GM23338 (cell line): ENCODE data around the gene GALNT16. TPM values are rescaled to one million over a fixed set of nuclear protein-coding genes. Genes with fewer than 3 reads are reported as not detected.

Source experiments
- ATAC-seq: fragments of 200-7000 bp; cut with Tn5 transposase; 3 replicates; pipeline ENCODE4 v1.9.1; 2020
- DNase-seq: peaks from one replicate; pipeline ENCODE4 v3.0.0-alpha.2; 2015; ENCODE audit warnings: low spot score
- H2AFZ ChIP-seq: fragments of 200-600 bp; sonication (generic); 2 replicates; pipeline ENCODE4 v1.8.0; 2016; ENCODE audit warnings: antibody characterized with exemption, mild to moderate bottlenecking, moderate library complexity
- H3F3A ChIP-seq: fragments of 200-600 bp; sonication (generic); replicated peaks from 2 replicates; pipeline ENCODE4 v1.8.0; 2017; ENCODE audit warnings: antibody characterized with exemption, mixed run types, low read depth
- H3K27ac ChIP-seq: fragments of 200-600 bp; sonication (generic); 2 replicates; pipeline ENCODE4 v1.6.1; 2016; ENCODE audit warnings: low read depth
- H3K27me3 ChIP-seq: fragments of 200-600 bp; sonication (generic); 2 replicates; pipeline ENCODE4 v1.8.0; 2016; ENCODE audit warnings: mild to moderate bottlenecking, mixed run types, moderate library complexity; ENCODE audit not compliant: insufficient read depth
- H3K36me3 ChIP-seq: fragments of 200-600 bp; sonication (generic); 2 replicates; pipeline ENCODE4 v1.8.0; 2016; ENCODE audit warnings: mild to moderate bottlenecking; ENCODE audit not compliant: insufficient read depth
- H3K4me1 ChIP-seq: fragments of 200-600 bp; sonication (generic); 2 replicates; pipeline ENCODE4 v1.8.0; 2016; ENCODE audit warnings: mild to moderate bottlenecking, moderate library complexity; ENCODE audit not compliant: insufficient read depth
- H3K4me2 ChIP-seq: fragments of 200-600 bp; sonication (generic); 2 replicates; pipeline ENCODE4 v1.7.1; 2017; ENCODE audit warnings: mixed run types
- H3K4me3 ChIP-seq: fragments of 200-600 bp; sonication (generic); 2 replicates; pipeline ENCODE4 v1.6.1; 2016; ENCODE audit warnings: mixed run types
- H3K79me2 ChIP-seq: fragments of 200-600 bp; sonication (generic); replicated peaks from 2 replicates; pipeline ENCODE4 v1.8.0; 2017; ENCODE audit warnings: mild to moderate bottlenecking; ENCODE audit not compliant: insufficient read depth
- H3K9me2 ChIP-seq: fragments of 200-600 bp; sonication (generic); 2 replicates; pipeline ENCODE4 v1.8.0; 2017; ENCODE audit not compliant: insufficient read depth
- H4K20me1 ChIP-seq: fragments of 200-600 bp; sonication (generic); replicated peaks from 2 replicates; pipeline ENCODE4 v1.8.0; 2017; ENCODE audit warnings: mild to moderate bottlenecking; ENCODE audit not compliant: insufficient read depth
- H3K27ac Mint-ChIP-seq: 2 replicates; pipeline ENCODE4 v1.8.0; 2020; ENCODE audit warnings: inconsistent platforms, mild to moderate bottlenecking, moderate library complexity, mixed read lengths
- H3K27me3 Mint-ChIP-seq: 3 replicates; pipeline ENCODE4 v1.8.0; 2022; ENCODE audit warnings: low read depth, mild to moderate bottlenecking, moderate library complexity, mixed read lengths, inconsistent platforms; ENCODE audit not compliant: insufficient read depth, poor library complexity
- H3K36me3 Mint-ChIP-seq: 3 replicates; pipeline ENCODE4 v1.8.0; 2021; ENCODE audit warnings: low read depth, mild to moderate bottlenecking, inconsistent platforms, moderate library complexity, mixed read lengths
- H3K4me1 Mint-ChIP-seq: 3 replicates; pipeline ENCODE4 v1.8.0; 2020; ENCODE audit warnings: mild to moderate bottlenecking, inconsistent platforms, mixed read lengths
- H3K4me3 Mint-ChIP-seq: 3 replicates; pipeline ENCODE4 v1.8.0; 2021; ENCODE audit warnings: moderate library complexity, mild to moderate bottlenecking, inconsistent platforms, mixed read lengths
- H3K9me3 Mint-ChIP-seq: 3 replicates; pipeline ENCODE4 v1.8.0; 2020; ENCODE audit warnings: moderate library complexity, mild to moderate bottlenecking, inconsistent platforms, mixed read lengths
- CREB1 ChIP-seq: fragments of 250-450 bp; sonication (Bioruptor Pico); IDR thresholded peaks from 2 replicates; pipeline ENCODE4 v1.5.0; 2020; ENCODE audit warnings: low read depth, mild to moderate bottlenecking, moderate library complexity
- CTCF ChIP-seq, 2 experiments: fragments of 200-600 bp in 1 of 2; sonication (generic) in 1 of 2; conservative IDR thresholded peaks; 2 replicates each; pipeline versions ENCODE4 v1.5.1 to v1.6.1; 2016 to 2017; ENCODE audit warnings: antibody characterized with exemption in 2 of 2, low read depth in 2 of 2, mild to moderate bottlenecking in 2 of 2, moderate library complexity in 1 of 2
- ETS1 ChIP-seq: IDR thresholded peaks from 2 replicates; pipeline ENCODE4 v1.6.1; 2016; ENCODE audit warnings: antibody characterized with exemption
- EZH2 ChIP-seq: fragments of 200-600 bp; sonication (generic); IDR thresholded peaks from one replicate; pipeline ENCODE4 v1.8.0; 2017; ENCODE audit warnings: antibody characterized with exemption, mild to moderate bottlenecking, low read depth; ENCODE audit not compliant: unreplicated experiment
- EZH2phosphoT487 ChIP-seq: fragments of 200-600 bp; sonication (generic); IDR thresholded peaks from one replicate; pipeline ENCODE4 v1.8.1; 2018; ENCODE audit warnings: antibody characterized with exemption; ENCODE audit not compliant: unreplicated experiment
- JUNB ChIP-seq: IDR thresholded peaks from one replicate; pipeline ENCODE4 v1.6.1; 2016; ENCODE audit warnings: antibody characterized with exemption; ENCODE audit not compliant: unreplicated experiment
- NANOG ChIP-seq: IDR thresholded peaks from 2 replicates; pipeline ENCODE4 v1.6.1; 2016; ENCODE audit warnings: antibody characterized with exemption, borderline replicate concordance
- POLR2AphosphoS5 ChIP-seq: IDR thresholded peaks from 2 replicates; pipeline ENCODE4 v1.6.1; 2016; ENCODE audit warnings: antibody characterized with exemption, low read depth
- REST ChIP-seq: IDR thresholded peaks from one replicate; pipeline ENCODE4 v1.6.1; 2018; ENCODE audit warnings: antibody characterized with exemption; ENCODE audit not compliant: unreplicated experiment
- STAT1 ChIP-seq: IDR thresholded peaks from one replicate; pipeline ENCODE4 v1.6.1; 2016; ENCODE audit warnings: antibody characterized with exemption; ENCODE audit not compliant: unreplicated experiment
- ZNF114 ChIP-seq: fragments of 250-450 bp; sonication (Bioruptor Pico); IDR thresholded peaks from 2 replicates; pipeline ENCODE4 v1.5.0; 2020; ENCODE audit warnings: mild to moderate bottlenecking, moderate library complexity
- ZNF331 ChIP-seq: fragments of 250-450 bp; sonication (Bioruptor Pico); IDR thresholded peaks from 2 replicates; pipeline ENCODE4 v1.5.0; 2020; ENCODE audit warnings: low read depth, mild to moderate bottlenecking, moderate library complexity
- ZNF462 ChIP-seq: fragments of 250-450 bp; sonication (Bioruptor Pico); IDR thresholded peaks from 2 replicates; pipeline ENCODE4 v1.5.0; 2020; ENCODE audit warnings: mild to moderate bottlenecking, moderate library complexity
- polyA plus RNA-seq: library from polyadenylated mRNA; unstranded; fragments of >200 nt; fragmentation: Nextera tagmentation; extraction: Ambion mirVana; gene quantifications from 2 replicates; pipeline ENCODE4 v1.2.1, GENCODE V29; 2016
- total RNA-seq: library from RNA; depleted of rRNA; stranded (reverse); fragments of >200 nt; shearing (Covaris generic); gene quantifications from 2 replicates; pipeline ENCODE4 v1.2.3, GENCODE V29; 2014

Gene GALNT16
- total and polyA plus RNA-seq, 2 experiments from 2014 or later = 1.5 to 2.9 TPM

- H3K36me3 Mint-ChIP-seq = peaks cover 63% of the 10 kb centered on the region
- DNase-seq = no peak
- Histone ChIP-seq H2AFZ (no peak overlapping the region), H3K4me3 (no peak overlapping the region; the same call in 1 of the 2 replicates), H3K4me1 (peaks cover 27% of the 10 kb centered on the region), H3K27ac (peak overlapping the region; percentile 21; the same call in 1 of the 2 replicates), H3K9me2 (no peaks in the 10 kb centered on the region), H3F3A (0 out of 2 replicates have a peak, but pooled peaks cover 4% of the 10 kb centered on the region), H3K79me2 (peaks cover 92% of the 10 kb centered on the region), H4K20me1 (peaks cover 53% of the 10 kb centered on the region), H3K36me3 (peaks cover 36% of the 10 kb centered on the region), H3K27me3 (no peaks in the 10 kb centered on the region), H3K4me2 (no peak overlapping the region)
- H3K27ac Mint-ChIP-seq = peak overlapping the region; percentile 34
- peaks cover 32% of the 10 kb centered on the region for H3K4me1 Mint-ChIP-seq
- no peak for TF ChIP-seq STAT1
- TF ChIP-seq CTCF (conservative IDR thresholded peaks at IDR 0.05; ENCODE audit: low read depth in 2 of 2) = no peak
- TF ChIP-seq EZH2 = no peak
- TF ChIP-seq ZNF114 = no peak
- TF ChIP-seq ZNF331 (CRISPR knock-in tag) = no peak
- TF ChIP-seq NANOG = no peak
- TF ChIP-seq REST = no peak
- no peak for TF ChIP-seq POLR2AphosphoS5
- no peak for TF ChIP-seq JUNB
- no peak for TF ChIP-seq EZH2phosphoT487
- TF ChIP-seq ETS1 = no peak
- TF ChIP-seq CREB1 = no peak
- TF ChIP-seq ZNF462 = no peak
- peak overlapping the region; percentile 29; the same call in 1 of the 3 replicates for H3K4me3 Mint-ChIP-seq
- no peak for ATAC-seq
- peaks cover 7% of the 10 kb centered on the region for H3K27me3 Mint-ChIP-seq
- H3K9me3 Mint-ChIP-seq = no peaks in the 10 kb centered on the region
These were observed 136.0 kb downstream of the GALNT16 start for GRCh38 chr14:69395929-69396328.
